ENCODE results near the gene UGT1A4. TPM values are rescaled to one million over a fixed set of nuclear protein-coding genes. Genes with fewer than 3 reads are reported as not detected.

UGT1A4 gene
- total RNA-seq, 1 donor from 2014 or later, result not detected

DNA sequence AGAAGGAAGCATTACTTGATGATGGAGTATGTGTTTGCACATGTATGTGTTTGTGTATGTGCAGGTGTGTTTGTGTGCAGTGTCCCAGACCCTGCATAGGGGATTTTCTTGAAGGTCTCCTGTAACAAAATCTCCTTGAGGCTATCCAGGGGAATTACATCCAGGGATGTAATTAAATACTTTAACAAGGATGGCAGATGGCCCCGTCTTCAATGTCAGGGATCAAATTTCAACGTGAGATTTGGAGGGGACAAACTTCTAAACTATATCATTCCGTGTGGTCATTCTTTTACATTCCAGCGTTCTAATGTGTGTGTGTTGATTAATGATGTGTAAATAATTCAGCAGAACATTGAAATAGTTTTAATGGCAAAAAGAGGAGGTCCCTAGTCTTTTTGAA lies 43.5 kb upstream of the UGT1A4 start:
- TF ChIP-seq, protein P1, sequence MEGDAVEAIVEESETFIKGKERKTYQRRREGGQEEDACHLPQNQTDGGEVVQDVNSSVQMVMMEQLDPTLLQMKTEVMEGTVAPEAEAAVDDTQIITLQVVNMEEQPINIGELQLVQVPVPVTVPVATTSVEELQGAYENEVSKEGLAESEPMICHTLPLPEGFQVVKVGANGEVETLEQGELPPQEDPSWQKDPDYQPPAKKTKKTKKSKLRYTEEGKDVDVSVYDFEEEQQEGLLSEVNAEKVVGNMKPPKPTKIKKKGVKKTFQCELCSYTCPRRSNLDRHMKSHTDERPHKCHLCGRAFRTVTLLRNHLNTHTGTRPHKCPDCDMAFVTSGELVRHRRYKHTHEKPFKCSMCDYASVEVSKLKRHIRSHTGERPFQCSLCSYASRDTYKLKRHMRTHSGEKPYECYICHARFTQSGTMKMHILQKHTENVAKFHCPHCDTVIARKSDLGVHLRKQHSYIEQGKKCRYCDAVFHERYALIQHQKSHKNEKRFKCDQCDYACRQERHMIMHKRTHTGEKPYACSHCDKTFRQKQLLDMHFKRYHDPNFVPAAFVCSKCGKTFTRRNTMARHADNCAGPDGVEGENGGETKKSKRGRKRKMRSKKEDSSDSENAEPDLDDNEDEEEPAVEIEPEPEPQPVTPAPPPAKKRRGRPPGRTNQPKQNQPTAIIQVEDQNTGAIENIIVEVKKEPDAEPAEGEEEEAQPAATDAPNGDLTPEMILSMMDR (IDR thresholded peaks at IDR 0.05; ENCODE audit: unreplicated experiment), result no peak
- H3K9me3 Mint-ChIP-seq, result no peaks in the 10 kb centered on the region
- peaks cover 53% of the 10 kb centered on the region for H3K27me3 Mint-ChIP-seq (ENCODE audit: low read depth)
- no peak for DNase-seq (ENCODE audit: low spot score in 2 of 2, unreplicated experiment in 2 of 2)
- H3K4me3 Mint-ChIP-seq, result no peak overlapping the region
- no peak overlapping the region for H3K27ac Mint-ChIP-seq
- no peaks in the 10 kb centered on the region for H3K4me1 Mint-ChIP-seq
- no peaks in the 10 kb centered on the region for H3K36me3 Mint-ChIP-seq

DNA sequence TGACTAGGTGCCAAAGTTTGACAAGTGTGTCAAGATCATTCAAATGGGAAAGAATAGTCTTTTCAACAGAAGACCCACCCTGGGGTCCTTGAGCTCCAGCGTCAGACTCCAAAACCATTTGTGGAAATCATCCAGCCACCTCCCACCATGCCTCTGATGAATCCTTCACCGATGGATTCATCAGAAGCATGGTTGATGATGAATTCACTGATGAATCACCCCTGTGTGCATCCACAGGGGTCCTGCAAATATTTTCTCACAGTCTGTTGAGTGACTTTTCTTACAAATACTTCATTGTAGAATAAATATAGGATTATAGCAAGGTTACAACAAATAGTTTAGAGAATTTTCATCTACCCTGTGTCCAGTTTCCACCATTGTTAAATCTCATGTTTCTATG lies 42.5 kb upstream of the UGT1A4 start:
- H3K4me3 Mint-ChIP-seq, result no peak overlapping the region
- H3K36me3 Mint-ChIP-seq, result no peaks in the 10 kb centered on the region
- no peak overlapping the region for H3K27ac Mint-ChIP-seq
- H3K27me3 Mint-ChIP-seq (ENCODE audit: low read depth), result peaks cover 54% of the 10 kb centered on the region
- no peak for DNase-seq (ENCODE audit: low spot score in 2 of 2, unreplicated experiment in 2 of 2)
- H3K9me3 Mint-ChIP-seq, result no peaks in the 10 kb centered on the region
- TF ChIP-seq, protein P1 (IDR thresholded peaks at IDR 0.05; ENCODE audit: unreplicated experiment), result no peak
- no peaks in the 10 kb centered on the region for H3K4me1 Mint-ChIP-seq

DNA sequence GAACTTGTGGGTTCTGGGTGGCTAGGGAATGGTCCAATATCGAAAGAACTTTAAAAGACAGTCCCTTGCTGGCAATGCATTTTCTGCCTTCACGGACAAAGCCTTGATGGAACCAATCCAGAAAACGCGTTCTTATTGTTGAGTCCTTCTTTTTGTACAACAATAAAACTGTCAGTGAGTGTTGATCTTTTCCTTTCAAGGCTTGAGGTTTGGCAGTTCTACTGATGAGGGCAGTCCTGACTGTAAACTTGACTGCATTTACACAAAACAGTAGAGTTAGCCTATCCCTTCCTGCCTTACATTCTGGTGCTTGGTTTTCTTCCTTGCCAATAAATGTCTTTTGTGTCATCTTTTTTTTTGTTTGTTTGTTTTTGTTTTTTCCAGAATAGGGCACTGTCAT lies 39.3 kb upstream of the UGT1A4 start:
- no peaks in the 10 kb centered on the region for H3K36me3 Mint-ChIP-seq
- DNase-seq (ENCODE audit: low spot score in 2 of 2, unreplicated experiment in 2 of 2), result no peak
- no peaks in the 10 kb centered on the region for H3K9me3 Mint-ChIP-seq
- H3K4me1 Mint-ChIP-seq, result no peaks in the 10 kb centered on the region
- peaks cover 55% of the 10 kb centered on the region for H3K27me3 Mint-ChIP-seq (ENCODE audit: low read depth)
- H3K4me3 Mint-ChIP-seq, result no peak overlapping the region
- no peak overlapping the region for H3K27ac Mint-ChIP-seq
- TF ChIP-seq, protein P1 (IDR thresholded peaks at IDR 0.05; ENCODE audit: unreplicated experiment), result no peak

DNA sequence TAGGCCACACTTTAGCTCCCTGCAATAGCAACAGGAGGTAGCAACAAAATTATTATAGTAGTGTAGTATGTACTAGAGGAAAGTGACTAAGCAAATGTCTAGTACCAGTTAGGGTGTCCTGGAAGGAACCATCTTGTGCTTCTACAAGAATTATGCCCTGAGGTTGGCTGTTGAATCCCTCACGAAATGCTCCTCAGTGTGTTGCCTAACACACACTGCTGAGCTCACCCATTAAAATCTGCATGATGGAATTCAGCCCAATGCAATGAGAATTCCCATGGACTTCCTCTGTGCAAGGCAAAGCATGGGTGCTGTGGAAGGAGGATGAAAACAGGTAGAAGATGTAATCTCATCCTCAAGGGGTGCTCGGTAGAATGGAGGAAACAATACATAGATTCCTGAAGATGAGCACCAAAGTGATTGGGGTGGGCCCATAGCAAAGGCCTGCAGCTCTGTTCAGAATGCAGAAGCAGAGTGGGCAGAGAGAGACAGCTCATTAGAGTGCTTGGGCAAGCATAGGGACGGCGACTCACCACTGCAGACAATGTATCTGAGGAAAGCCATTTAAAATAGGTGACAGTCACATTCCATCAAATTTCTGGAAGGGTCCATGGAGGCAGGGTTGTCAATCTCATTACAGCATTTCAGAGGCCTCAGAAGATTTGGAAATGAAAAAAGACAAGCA lies 38.0 kb upstream of the UGT1A4 start:
- TF ChIP-seq, protein P1 (IDR thresholded peaks at IDR 0.05; ENCODE audit: unreplicated experiment), result no peak
- no peaks in the 10 kb centered on the region for H3K9me3 Mint-ChIP-seq
- H3K4me3 Mint-ChIP-seq, result no peak overlapping the region
- H3K27me3 Mint-ChIP-seq (ENCODE audit: low read depth), result peaks cover 61% of the 10 kb centered on the region
- no peak for DNase-seq (ENCODE audit: low spot score in 2 of 2, unreplicated experiment in 2 of 2)
- no peaks in the 10 kb centered on the region for H3K36me3 Mint-ChIP-seq
- H3K4me1 Mint-ChIP-seq, result no peaks in the 10 kb centered on the region
- H3K27ac Mint-ChIP-seq, result no peak overlapping the region

DNA sequence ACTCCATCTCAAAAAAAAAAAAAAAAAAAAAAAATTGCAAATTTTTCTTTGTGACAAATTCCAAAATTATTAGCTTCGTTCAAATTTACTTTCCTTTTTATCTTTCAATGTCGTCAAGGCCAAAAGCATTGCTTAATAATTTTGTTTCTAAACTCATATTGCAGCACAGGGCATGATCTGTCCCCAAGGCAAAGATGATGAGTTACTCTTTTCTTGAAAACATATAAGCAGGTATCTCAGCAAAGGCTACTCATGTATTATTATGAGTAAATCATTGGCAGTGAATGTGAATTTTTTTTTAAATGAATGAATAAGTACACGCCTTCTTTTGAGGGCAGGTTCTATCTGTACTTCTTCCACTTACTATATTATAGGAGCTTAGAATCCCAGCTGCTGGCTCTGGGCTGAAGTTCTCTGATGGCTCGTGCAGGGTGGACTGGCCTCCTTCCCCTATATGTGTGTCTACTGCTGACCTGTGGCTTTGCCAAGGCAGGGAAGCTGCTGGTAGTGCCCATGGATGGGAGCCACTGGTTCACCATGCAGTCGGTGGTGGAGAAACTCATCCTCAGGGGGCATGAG lies 36.9 kb upstream of the UGT1A4 start, which contains the start of gene UGT1A7:
Gene UGT1A7 (plus strand): TSS at position 381 of the 579 bp plus-strand sequence. CDS start 37 bp downstream, at position 418.
- Mint-ChIP-seq H3K4me3 (no peak within 1 kb of the TSS), H3K9me3 (no peaks in the 10 kb centered on the region), H3K36me3 (no peaks in the 10 kb centered on the region), H3K4me1 (no peaks in the 10 kb centered on the region), H3K27ac (no peak within 1 kb of the TSS), H3K27me3 (ENCODE audit: low read depth) (peaks cover 56% of the 10 kb centered on the region)
- DNase-seq (ENCODE audit: low spot score in 2 of 2, unreplicated experiment in 2 of 2), result no peak
- TF ChIP-seq, protein P1 (IDR thresholded peaks at IDR 0.05; ENCODE audit: unreplicated experiment), result no peak

All from mesothelial cell of epicardium (in vitro differentiated cells).